ENCODE results near the gene SLC2A11. TPM values are rescaled to one million over a fixed set of nuclear protein-coding genes. Genes with fewer than 3 reads are reported as not detected.

The SLC2A11 gene
- total and polyA plus RNA-seq, 9 donors = 13.7 to 25.3 (median 16.8) TPM

- DNase-seq = no peak
- intact Hi-C loops (cut with DNase I) = loop anchor here (5.0 to 10.0 kb wide), 3 partner anchors 80 to 313 kb away; partner anchors contain the start of gene CHCHD10 (in 4 of the 4)
- 70 to 80% (median 80%) methylated on average over 18 of the region's 18 CpGs for WGBS, 3 donors
- no peak overlapping the region for H3K27ac ChIP-seq
- TF ChIP-seq EP300 (IDR thresholded peaks at IDR 0.05) = no peak
- no peak for TF ChIP-seq POLR2A (IDR thresholded peaks at IDR 0.05)
- TF ChIP-seq, protein P1, sequence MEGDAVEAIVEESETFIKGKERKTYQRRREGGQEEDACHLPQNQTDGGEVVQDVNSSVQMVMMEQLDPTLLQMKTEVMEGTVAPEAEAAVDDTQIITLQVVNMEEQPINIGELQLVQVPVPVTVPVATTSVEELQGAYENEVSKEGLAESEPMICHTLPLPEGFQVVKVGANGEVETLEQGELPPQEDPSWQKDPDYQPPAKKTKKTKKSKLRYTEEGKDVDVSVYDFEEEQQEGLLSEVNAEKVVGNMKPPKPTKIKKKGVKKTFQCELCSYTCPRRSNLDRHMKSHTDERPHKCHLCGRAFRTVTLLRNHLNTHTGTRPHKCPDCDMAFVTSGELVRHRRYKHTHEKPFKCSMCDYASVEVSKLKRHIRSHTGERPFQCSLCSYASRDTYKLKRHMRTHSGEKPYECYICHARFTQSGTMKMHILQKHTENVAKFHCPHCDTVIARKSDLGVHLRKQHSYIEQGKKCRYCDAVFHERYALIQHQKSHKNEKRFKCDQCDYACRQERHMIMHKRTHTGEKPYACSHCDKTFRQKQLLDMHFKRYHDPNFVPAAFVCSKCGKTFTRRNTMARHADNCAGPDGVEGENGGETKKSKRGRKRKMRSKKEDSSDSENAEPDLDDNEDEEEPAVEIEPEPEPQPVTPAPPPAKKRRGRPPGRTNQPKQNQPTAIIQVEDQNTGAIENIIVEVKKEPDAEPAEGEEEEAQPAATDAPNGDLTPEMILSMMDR (IDR thresholded peaks at IDR 0.05) = no peak
- no peak overlapping the region for H3K4me3 ChIP-seq
- no peaks in the 10 kb centered on the region for H3K27me3 ChIP-seq
- peaks cover 5% of the 10 kb centered on the region for H3K4me1 ChIP-seq (ENCODE audit: insufficient read depth)
- no peaks in the 10 kb centered on the region for H3K36me3 ChIP-seq
- no peaks in the 10 kb centered on the region for H3K9me3 ChIP-seq
Measured at GRCh38 chr22:23847310-23847920, 10.3 kb upstream of the SLC2A11 start.

DNA sequence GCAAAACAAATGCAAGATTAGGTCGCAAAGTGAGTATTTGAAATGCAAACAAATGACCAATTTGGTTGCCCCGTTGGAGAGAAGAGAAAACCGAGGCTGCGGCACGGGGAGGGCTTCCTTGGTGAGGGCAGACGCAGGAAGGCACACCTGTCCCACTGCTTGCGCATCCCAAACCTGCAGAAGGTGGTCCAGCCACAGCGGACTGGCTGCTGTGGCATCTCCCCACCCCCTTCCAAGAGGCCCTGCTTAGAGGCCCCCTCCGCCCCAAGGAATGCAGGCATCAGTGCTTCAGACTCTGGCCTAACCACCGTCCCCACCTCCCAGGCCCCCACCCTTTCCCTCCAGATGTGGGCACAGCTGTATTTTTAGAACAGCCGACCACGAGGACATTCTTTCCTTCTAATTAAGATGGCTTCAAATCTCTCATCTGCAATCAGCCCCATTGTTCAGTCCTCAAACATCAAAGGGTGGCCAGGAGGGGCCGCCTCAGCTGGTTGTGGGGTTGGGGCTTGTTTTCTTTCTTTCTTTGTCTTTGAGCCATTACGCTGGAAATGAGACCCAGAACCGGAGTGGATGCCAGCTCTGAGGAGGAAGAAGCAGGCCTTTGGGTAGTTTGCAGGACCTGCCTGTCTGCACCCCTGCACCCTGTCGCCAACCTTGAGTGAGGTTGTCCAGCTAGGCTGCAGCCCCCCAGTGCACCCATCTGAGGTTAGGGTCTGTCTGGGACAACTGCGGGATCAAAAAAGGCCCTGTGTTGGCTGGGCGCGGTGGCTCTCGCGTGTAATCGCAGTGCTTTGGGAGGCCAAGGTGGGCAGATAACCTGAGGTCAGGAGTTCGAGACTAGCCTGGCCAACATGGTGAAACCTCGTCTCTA is 9.4 kb upstream of the SLC2A11 start:
- no peaks in the 10 kb centered on the region for H3K36me3 ChIP-seq
- no peak for DNase-seq
- no peak overlapping the region for H3K4me3 ChIP-seq
- TF ChIP-seq POLR2A (IDR thresholded peaks at IDR 0.05) = no peak
- TF ChIP-seq EP300 (IDR thresholded peaks at IDR 0.05) = no peak
- TF ChIP-seq, protein P1 (IDR thresholded peaks at IDR 0.05) = no peak
- no peak overlapping the region for H3K27ac ChIP-seq
- peaks cover 5% of the 10 kb centered on the region for H3K4me1 ChIP-seq (ENCODE audit: insufficient read depth)
- no peaks in the 10 kb centered on the region for H3K27me3 ChIP-seq
- intact Hi-C loops (cut with DNase I) = loop anchor here (5.0 to 10.0 kb wide), 3 partner anchors 81 to 313 kb away; partner anchors contain the start of gene CHCHD10 (in 4 of the 4)
- 70 to 81% (median 73%) methylated on average over 24 of the region's 24 CpGs for WGBS, 3 donors
- H3K9me3 ChIP-seq = no peaks in the 10 kb centered on the region

- H3K4me3 ChIP-seq = no peak overlapping the region
- H3K9me3 ChIP-seq = no peaks in the 10 kb centered on the region
- intact Hi-C loops (cut with DNase I) = loop anchor here (5.0 to 10.0 kb wide), 3 partner anchors 82 to 315 kb away; partner anchors contain the start of gene CHCHD10 (in 4 of the 4)
- peaks cover 5% of the 10 kb centered on the region for H3K4me1 ChIP-seq (ENCODE audit: insufficient read depth)
- no peak overlapping the region for H3K27ac ChIP-seq
- peak; percentile 74 to 92 (median 85) for DNase-seq
- TF ChIP-seq EP300 (IDR thresholded peaks at IDR 0.05) = no peak
- TF ChIP-seq, protein P1 (IDR thresholded peaks at IDR 0.05) = peak; percentile 90 to 99 (median 97)
- 24 to 29% (median 26%) methylated on average over 57 to 62 of the region's 62 CpGs for WGBS, 3 donors
- no peaks in the 10 kb centered on the region for H3K36me3 ChIP-seq
- no peaks in the 10 kb centered on the region for H3K27me3 ChIP-seq
Measured at GRCh38 chr22:23849009-23850006, 8.4 kb upstream of the SLC2A11 start.
